Cerebellar nuclear complex (tissue), 1 donor: Measurements from ENCODE around the gene KLHL1.

Source experiments
- DNase-seq, 2 experiments: peaks; one replicate each; lab custom pipeline; 2025; lab: John Stamatoyannopoulos, UW

The KLHL1 gene

GRCh38 chr13:70016116-70016515 is 92.1 kb downstream of the KLHL1 start:
- no peak for DNase-seq

GRCh38 chr13:70014337-70014736 is 93.9 kb downstream of the KLHL1 start:
- DNase-seq = no peak

- no peak for DNase-seq
Measured at GRCh38 chr13:69999875-70000274, 108.4 kb downstream of the KLHL1 start.

GRCh38 chr13:69997061-69997460 is 111.2 kb downstream of the KLHL1 start:
- DNase-seq = no peak

GRCh38 chr13:69980799-69981198 is 127.5 kb downstream of the KLHL1 start:
- no peak for DNase-seq

GRCh38 chr13:69975496-69975895 is 132.8 kb downstream of the KLHL1 start:
- no peak for DNase-seq

GRCh38 chr13:69970520-69970919 is 137.7 kb downstream of the KLHL1 start:
- DNase-seq = no peak

- no peak for DNase-seq
Measured at GRCh38 chr13:69959046-69959445, 149.2 kb downstream of the KLHL1 start.

GRCh38 chr13:69956839-69957238 is 151.4 kb downstream of the KLHL1 start:
- DNase-seq = no peak

GRCh38 chr13:69956349-69956748 is 151.9 kb downstream of the KLHL1 start:
- DNase-seq = no peak

- no peak for DNase-seq
Measured at GRCh38 chr13:69955271-69955670, 153.0 kb downstream of the KLHL1 start.

GRCh38 chr13:69951412-69951811 is 156.8 kb downstream of the KLHL1 start:
- DNase-seq = no peak

GRCh38 chr13:69950160-69950559 is 158.1 kb downstream of the KLHL1 start:
- no peak for DNase-seq

- no peak for DNase-seq
Measured at GRCh38 chr13:69948016-69948415, 160.2 kb downstream of the KLHL1 start.

- no peak for DNase-seq
Measured at GRCh38 chr13:69947582-69947981, 160.7 kb downstream of the KLHL1 start.

- DNase-seq = no peak
Measured at GRCh38 chr13:69946511-69946910, 161.7 kb downstream of the KLHL1 start.

GRCh38 chr13:69935043-69935442 is 173.2 kb downstream of the KLHL1 start:
- DNase-seq = no peak

- no peak for DNase-seq
Measured at GRCh38 chr13:69928262-69928661, 180.0 kb downstream of the KLHL1 start.

GRCh38 chr13:69921156-69921555 is 187.1 kb downstream of the KLHL1 start:
- DNase-seq = no peak

- no peak for DNase-seq
Measured at GRCh38 chr13:69912630-69913029, 195.6 kb downstream of the KLHL1 start.

GRCh38 chr13:69910800-69911199 is 197.5 kb downstream of the KLHL1 start:
- DNase-seq = no peak

- no peak for DNase-seq
Measured at GRCh38 chr13:69904784-69905183, 203.5 kb downstream of the KLHL1 start.

- DNase-seq = no peak
Measured at GRCh38 chr13:69903081-69903480, 205.2 kb downstream of the KLHL1 start.

GRCh38 chr13:69882451-69882850 is 225.8 kb downstream of the KLHL1 start:
- no peak for DNase-seq

- no peak for DNase-seq
Measured at GRCh38 chr13:69879936-69880335, 228.3 kb downstream of the KLHL1 start.
